Panc1 (cell line): ENCODE data around the gene CWC27. TPM values are rescaled to one million over a fixed set of nuclear protein-coding genes. Genes with fewer than 3 reads are reported as not detected.

Experiments
- ATAC-seq: fragments of 200-7000 bp; cut with Tn5 transposase; 2 replicates; pipeline ENCODE4 v1.9.1; 2020; ENCODE audit warnings: mild to moderate bottlenecking, moderate library complexity
- BruUV-seq: library from RNA; stranded (reverse); fragments of 400-500 nt; replicated peaks from 2 replicates; lab custom pipeline; 2021; lab: Mats Ljungman, UMichigan
- CTCF ChIA-PET: fragments of 300-600 bp; sonication (Branson Sonifier 250); formaldehyde crosslinking; loops from one replicate; lab custom pipeline; 2022; ENCODE audit warnings: antibody characterized with exemption; lab: Charles Lee
- POLR2A ChIA-PET: fragments of 300-600 bp; sonication (Branson Sonifier 250); formaldehyde crosslinking; loops from one replicate; lab custom pipeline; 2022; ENCODE audit warnings: antibody characterized with exemption; lab: Charles Lee
- DNase-seq: peaks from one replicate; pipeline ENCODE4 v3.0.0-alpha.2; 2010; ENCODE audit warnings: low read depth, low spot score
- H3K27ac ChIP-seq: 2 replicates; pipeline ENCODE4 v1.5.1; 2011; ENCODE audit warnings: mild to moderate bottlenecking, low read length, inconsistent platforms
- H3K27me3 ChIP-seq: fragments of 200-500 bp; sonication (Bioruptor generic); 2 replicates; pipeline ENCODE4 v1.6.0; 2014; ENCODE audit warnings: low read length, inconsistent platforms; ENCODE audit not compliant: control insufficient read depth, insufficient read depth
- H3K36me3 ChIP-seq: fragments of 200-500 bp; sonication (Bioruptor generic); 2 replicates; pipeline ENCODE4 v1.5.1; 2014; ENCODE audit warnings: inconsistent platforms, mild to moderate bottlenecking, low read length, moderate library complexity; ENCODE audit not compliant: control insufficient read depth, insufficient read depth
- H3K4me1 ChIP-seq: 2 replicates; pipeline ENCODE4 v1.5.1; 2011; ENCODE audit warnings: inconsistent platforms, mild to moderate bottlenecking, low read length, moderate library complexity; ENCODE audit not compliant: control insufficient read depth, insufficient read depth
- H3K4me3 ChIP-seq, 2 experiments: 2 replicates each; pipeline ENCODE4 v1.5.1; 2011 to 2012; ENCODE audit warnings: low read depth in 2 of 2, low read length in 2 of 2, mild to moderate bottlenecking in 2 of 2, inconsistent platforms in 1 of 2, moderate library complexity in 1 of 2
- H3K9me3 ChIP-seq: fragments of 200-500 bp; sonication (Bioruptor generic); 2 replicates; pipeline ENCODE4 v1.5.1; 2014; ENCODE audit warnings: low read depth, mild to moderate bottlenecking, inconsistent platforms, low read length, moderate library complexity; ENCODE audit not compliant: control insufficient read depth, insufficient read depth
- CTCF ChIP-seq: fragments of 450-650 bp; IDR thresholded peaks from 2 replicates; pipeline ENCODE4 v1.5.1; 2017; ENCODE audit warnings: mild to moderate bottlenecking
- POLR2AphosphoS5 ChIP-seq: IDR thresholded peaks from 2 replicates; pipeline ENCODE4 v1.6.1; 2012; ENCODE audit warnings: mild to moderate bottlenecking, low read depth, low read length, moderate library complexity
- REST ChIP-seq, 2 experiments: IDR thresholded peaks; 2 replicates each; pipeline ENCODE4 v1.6.1; 2011 to 2012; ENCODE audit warnings: low read depth in 2 of 2, control low read depth in 1 of 2, low read length in 1 of 2, mild to moderate bottlenecking in 1 of 2, moderate library complexity in 1 of 2; ENCODE audit not compliant: insufficient read depth in 1 of 2
- SIN3A ChIP-seq: IDR thresholded peaks from 2 replicates; pipeline ENCODE4 v1.6.1; 2012; ENCODE audit warnings: low read depth, mild to moderate bottlenecking, low read length, moderate library complexity, borderline replicate concordance; ENCODE audit not compliant: insufficient read depth
- TCF7L2 ChIP-seq: IDR thresholded peaks from 2 replicates; pipeline ENCODE4 v1.6.1; 2011; ENCODE audit warnings: mild to moderate bottlenecking, low read depth, low read length, inconsistent platforms
- in situ Hi-C: cut with HindIII; loops from 2 replicates; pipeline ENCODE4 v1.10.0; 2016; ENCODE audit warnings: low sequenced_read_pairs, low pct_unique_long_range_greater_than_20kb
- intact Hi-C: fragments of 100-400 bp; cut with micrococcal nuclease; formaldehyde crosslinking; loops from one replicate; pipeline ENCODE4 v1.10.0; 2022; ENCODE audit not compliant: unreplicated experiment
- total RNA-seq: library from RNA; stranded (reverse); gene quantifications from one replicate; pipeline ENCODE4 v1.2.1, GENCODE V29; 2021; ENCODE audit not compliant: unreplicated experiment

CWC27 gene
- total RNA-seq, 1 experiment from 2014 or later: 19.7 TPM

GRCh38 chr5:64854855-64855254 lies 86.1 kb downstream of the CWC27 start:
- H3K27ac ChIP-seq: no peak overlapping the region
- intact Hi-C loops (no loop called here), in situ Hi-C loops (no loop called here)
- no peaks in the 10 kb centered on the region for H3K27me3 ChIP-seq
- CTCF ChIA-PET: no interaction called here
- no peaks in the 10 kb centered on the region for H3K4me1 ChIP-seq
- no TSS peak for BruUV-seq
- POLR2A ChIA-PET: no interaction called here
- ATAC-seq (no peak), DNase-seq (no peak)
- no peaks in the 10 kb centered on the region for H3K9me3 ChIP-seq
- no peaks in the 10 kb centered on the region for H3K36me3 ChIP-seq
- no peak for TF ChIP-seq CTCF
- TF ChIP-seq TCF7L2: no peak
- TF ChIP-seq SIN3A: no peak
- no peak for TF ChIP-seq POLR2AphosphoS5
- no peak for TF ChIP-seq REST (IDR thresholded peaks at IDR 0.05; ENCODE audit: insufficient read depth in 1 of 2, low read depth in 2 of 2, low read length in 1 of 2)
- no peak overlapping the region for H3K4me3 ChIP-seq

GRCh38 chr5:64859881-64860280 lies 91.2 kb downstream of the CWC27 start:
- Histone ChIP-seq H3K36me3 (no peaks in the 10 kb centered on the region), H3K27ac (no peak overlapping the region), H3K9me3 (no peaks in the 10 kb centered on the region), H3K4me1 (no peaks in the 10 kb centered on the region), H3K27me3 (no peaks in the 10 kb centered on the region), H3K4me3 (no peak overlapping the region)
- in situ Hi-C loops: no loop called here
- no peak for ATAC-seq
- ChIA-PET POLR2A (no interaction called here), CTCF (no interaction called here)
- no TSS peak for BruUV-seq
- TF ChIP-seq POLR2AphosphoS5 (no peak), REST (IDR thresholded peaks at IDR 0.05; ENCODE audit: insufficient read depth in 1 of 2, low read depth in 2 of 2, low read length in 1 of 2) (no peak), CTCF (no peak), SIN3A (no peak), TCF7L2 (no peak)
- DNase-seq: no peak
- intact Hi-C loops: no loop called here
